Keratinocyte (primary cell): ENCODE data around the gene TFR2. TPM values are rescaled to one million over a fixed set of nuclear protein-coding genes. Genes with fewer than 3 reads are reported as not detected.

ENCODE experiments used
- DNase-seq: peaks from one replicate; pipeline ENCODE4 v3.0.0-alpha.2; 2011; ENCODE audit warnings: low read depth, missing footprints, low spot score
- FAIRE-seq: peaks from 2 replicates; lab custom pipeline; 2011; peaks lifted over from hg19 to GRCh38; lab: Jason Lieb, UNC
- H2AFZ ChIP-seq: 2 replicates; pipeline ENCODE4 v1.6.0; 2012; ENCODE audit warnings: low read length, control low read depth, inconsistent platforms; ENCODE audit not compliant: control insufficient read depth
- H3K27ac ChIP-seq: 2 replicates; pipeline ENCODE4 v1.5.1; 2011; ENCODE audit warnings: low read length; ENCODE audit not compliant: control insufficient read depth, insufficient read depth
- H3K27me3 ChIP-seq: 3 replicates; pipeline ENCODE4 v1.6.0; 2011; ENCODE audit warnings: low read length; ENCODE audit not compliant: control insufficient read depth, insufficient read depth; ENCODE audit errors: extremely low read depth
- H3K36me3 ChIP-seq, 2 experiments: 2 replicates in 1 of 2; 3 replicates in 1 of 2; pipeline ENCODE4 v1.5.1; 2011; ENCODE audit warnings: low read length in 2 of 2, mild to moderate bottlenecking in 1 of 2; ENCODE audit not compliant: control insufficient read depth in 2 of 2, insufficient read depth in 2 of 2; ENCODE audit errors: extremely low read depth in 1 of 2
- H3K4me1 ChIP-seq: 3 replicates; pipeline ENCODE4 v1.5.1; 2011; ENCODE audit warnings: low read length; ENCODE audit not compliant: control insufficient read depth, insufficient read depth; ENCODE audit errors: extremely low read depth
- H3K4me2 ChIP-seq: 3 replicates; pipeline ENCODE4 v1.6.0; 2011; ENCODE audit warnings: low read depth, low read length; ENCODE audit not compliant: control insufficient read depth, insufficient read depth; ENCODE audit errors: extremely low read depth
- H3K4me3 ChIP-seq, 3 experiments: fragments of 200-600 bp in 1 of 3; sonication (generic) in 1 of 3; 2 replicates in 2 of 3; 3 replicates in 1 of 3; pipeline ENCODE4 v1.5.1; 2011 to 2016; ENCODE audit warnings: low read length in 3 of 3, mild to moderate bottlenecking in 3 of 3, control low read depth in 2 of 3, inconsistent platforms in 1 of 3, low read depth in 1 of 3, mixed read lengths in 1 of 3, mixed run types in 1 of 3, moderate library complexity in 1 of 3; ENCODE audit not compliant: control insufficient read depth in 2 of 3, insufficient read depth in 2 of 3; ENCODE audit errors: extremely low read depth in 1 of 3
- H3K79me2 ChIP-seq: 2 replicates; pipeline ENCODE4 v1.6.0; 2012; ENCODE audit warnings: low read length; ENCODE audit not compliant: control insufficient read depth, insufficient read depth
- H3K9ac ChIP-seq: 3 replicates; pipeline ENCODE4 v1.6.0; 2011; ENCODE audit warnings: low read length; ENCODE audit not compliant: control insufficient read depth, insufficient read depth; ENCODE audit errors: extremely low read depth
- H3K9me1 ChIP-seq: 3 replicates; pipeline ENCODE4 v1.6.0; 2011; ENCODE audit warnings: low read length; ENCODE audit not compliant: control insufficient read depth, insufficient read depth; ENCODE audit errors: extremely low read depth
- H3K9me3 ChIP-seq: 2 replicates; pipeline ENCODE4 v1.5.1; 2012; ENCODE audit warnings: low read depth, low read length; ENCODE audit not compliant: control insufficient read depth
- H4K20me1 ChIP-seq: 3 replicates; pipeline ENCODE4 v1.6.0; 2011; ENCODE audit warnings: low read length; ENCODE audit not compliant: control insufficient read depth, insufficient read depth; ENCODE audit errors: extremely low read depth
- CTCF ChIP-seq, 3 experiments: IDR thresholded peaks in 1 of 3; conservative IDR thresholded peaks in 1 of 3; optimal IDR thresholded peaks in 1 of 3; 2 replicates in 2 of 3; 3 replicates in 1 of 3; pipeline versions ENCODE3 to v1.5.1; 2011; ENCODE audit warnings: low read length in 3 of 3, mild to moderate bottlenecking in 3 of 3, moderate library complexity in 2 of 3, control low read depth in 1 of 3, inconsistent platforms in 1 of 3; ENCODE audit not compliant: insufficient read depth in 2 of 3; ENCODE audit errors: extremely low read depth in 1 of 3
- EZH2 ChIP-seq: IDR thresholded peaks from one replicate; pipeline ENCODE4 v1.6.1; 2012; ENCODE audit warnings: inconsistent platforms, mild to moderate bottlenecking, low read length, moderate library complexity
- dilution Hi-C: fragments of 300-500 bp; cut with MboI; formaldehyde crosslinking; loops from one replicate; pipeline ENCODE4 v1.7.0; 2020; ENCODE audit warnings: low sequenced_read_pairs; ENCODE audit not compliant: extremely low pct_ligation_motif_present
- polyA plus RNA-seq, 5 experiments: library from polyadenylated mRNA; depleted of rRNA in 3 of 5; stranded (reverse) in 3 of 5; stranded (forward) in 1 of 5; unstranded in 1 of 5; fragments of >200 nt; gene quantifications; 1 replicate in 1 of 5; 2 replicates in 3 of 5; 3 replicates in 1 of 5; pipeline versions ENCODE4 v1.2.1 to v1.2.3, GENCODE V29; 2011 to 2012; ENCODE audit warnings: missing spikeins in 2 of 5, low read depth in 1 of 5, low replicate concordance in 1 of 5

TFR2 gene
- polyA plus RNA-seq, 1 donor (not counting 4 experiments of a cell fraction or from before 2014, with no cell fraction given) = 0.12 TPM

DNA sequence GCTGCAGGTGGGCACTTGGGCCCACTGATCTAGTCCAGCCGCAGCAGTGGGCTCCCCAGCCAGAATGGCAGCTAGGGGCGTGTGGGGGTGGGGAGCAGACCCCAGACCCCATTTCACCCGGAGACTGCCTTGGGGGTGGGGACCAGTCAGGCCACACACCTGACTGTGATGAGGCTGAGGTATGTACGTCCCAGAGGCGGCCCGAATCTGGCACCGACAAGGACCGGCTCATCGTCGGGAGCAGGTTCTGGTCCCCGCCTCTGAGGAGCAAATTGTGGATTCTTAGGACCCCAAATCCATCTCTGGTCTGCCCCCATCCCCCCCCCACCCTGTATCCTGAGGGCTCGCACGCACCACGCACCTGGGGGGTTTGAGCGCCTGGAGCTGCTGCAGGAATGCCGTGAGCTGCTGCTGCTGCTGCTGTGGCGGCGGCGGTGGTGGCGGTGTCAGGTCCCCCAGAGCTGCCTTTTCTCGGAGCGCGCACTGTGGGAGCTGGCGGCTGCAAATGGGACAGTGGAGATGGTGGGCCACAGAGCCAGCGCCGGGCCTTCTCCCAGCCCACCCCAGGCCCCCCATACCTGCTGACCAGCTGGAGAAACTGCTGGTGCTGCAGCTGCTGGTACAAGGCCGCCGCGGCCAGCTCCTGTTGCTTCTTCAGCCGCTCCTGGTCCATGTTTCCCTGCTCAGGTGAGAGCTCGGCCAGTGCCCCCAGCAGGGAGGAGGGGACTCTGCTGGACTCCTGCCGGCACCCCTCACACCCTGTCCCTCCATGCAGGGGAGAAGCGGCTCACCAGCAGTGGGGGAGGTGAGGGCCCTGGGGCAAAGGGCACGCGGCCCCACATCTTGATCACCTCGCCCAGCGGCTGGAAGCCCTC, 42.5 kb upstream of the TFR2 start:
- no peak overlapping the region for H3K9ac ChIP-seq
- no peaks in the 10 kb centered on the region for H3K9me3 ChIP-seq
- H3K79me2 ChIP-seq = peaks cover 6% of the 10 kb centered on the region
- peaks cover 23 to 26% of the 10 kb centered on the region in 2 experiments for H3K36me3 ChIP-seq
- no peak overlapping the region for H3K27ac ChIP-seq
- no peak for DNase-seq
- TF ChIP-seq CTCF (optimal IDR thresholded peaks at IDR 0.05 in 1 of 3, IDR thresholded peaks at IDR 0.05 in 1 of 3, conservative IDR thresholded peaks at IDR 0.05 in 1 of 3; ENCODE audit: extremely low read depth in 1 of 3, insufficient read depth in 2 of 3, low read length in 3 of 3) = no peak
- no peak for TF ChIP-seq EZH2
- H3K4me1 ChIP-seq = peaks cover 6% of the 10 kb centered on the region
- dilution Hi-C loops = no loop called here
- no peak overlapping the region for H3K4me2 ChIP-seq
- H2AFZ ChIP-seq = no peak overlapping the region
- H3K27me3 ChIP-seq = no peaks in the 10 kb centered on the region
- H3K9me1 ChIP-seq = no peaks in the 10 kb centered on the region
- no peak overlapping the region for H3K4me3 ChIP-seq
- peaks cover 3% of the 10 kb centered on the region for H4K20me1 ChIP-seq
- FAIRE-seq = no peak

DNA sequence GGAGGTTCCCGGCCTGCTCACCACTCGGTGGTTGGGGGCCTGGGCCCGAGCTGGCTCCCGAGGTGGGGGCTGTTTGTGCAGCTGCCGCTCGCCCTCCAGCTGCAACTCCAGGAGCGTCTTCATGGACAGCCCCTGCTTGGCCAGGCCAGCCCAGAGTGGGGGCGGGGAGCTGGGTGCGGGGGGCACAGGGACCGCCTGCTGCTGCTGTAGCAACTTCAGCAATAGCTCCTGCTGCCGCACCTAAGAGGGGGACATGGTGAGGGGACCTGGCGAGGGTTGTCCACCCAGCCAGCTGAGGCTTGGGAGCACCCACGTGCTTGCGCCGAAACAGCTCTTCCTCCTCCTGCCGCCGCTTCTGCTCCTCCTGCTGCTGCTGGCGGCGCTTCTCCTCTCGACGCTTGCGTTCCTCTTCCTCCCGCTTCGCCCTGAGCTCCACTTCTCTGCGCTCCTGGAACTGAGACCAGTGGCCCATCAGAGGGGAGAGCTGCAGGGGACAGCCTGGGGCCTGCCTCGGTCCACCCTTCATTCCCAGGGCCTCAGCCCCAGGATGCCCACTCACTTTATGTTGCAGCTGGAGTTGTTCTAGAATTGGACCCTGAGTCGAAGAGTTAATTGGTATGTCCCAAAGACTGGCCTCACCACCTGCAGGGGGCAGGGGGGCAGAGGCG, 41.8 kb upstream of the TFR2 start:
- no peak overlapping the region for H3K27ac ChIP-seq
- H3K27me3 ChIP-seq = no peaks in the 10 kb centered on the region
- H3K79me2 ChIP-seq = peaks cover 3% of the 10 kb centered on the region
- no peak for TF ChIP-seq CTCF (optimal IDR thresholded peaks at IDR 0.05 in 1 of 3, IDR thresholded peaks at IDR 0.05 in 1 of 3, conservative IDR thresholded peaks at IDR 0.05 in 1 of 3; ENCODE audit: extremely low read depth in 1 of 3, insufficient read depth in 2 of 3, low read length in 3 of 3)
- TF ChIP-seq EZH2 = no peak
- H3K4me2 ChIP-seq = no peak overlapping the region
- H3K36me3 ChIP-seq = peaks cover 21 to 27% of the 10 kb centered on the region in 2 experiments
- H3K4me1 ChIP-seq = peaks cover 6% of the 10 kb centered on the region
- H3K4me3 ChIP-seq = no peak overlapping the region
- DNase-seq (no peak), FAIRE-seq (no peak)
- peaks cover 3% of the 10 kb centered on the region for H4K20me1 ChIP-seq
- H2AFZ ChIP-seq = no peak overlapping the region
- no peaks in the 10 kb centered on the region for H3K9me3 ChIP-seq
- dilution Hi-C loops = no loop called here
- no peak overlapping the region for H3K9ac ChIP-seq
- H3K9me1 ChIP-seq = no peaks in the 10 kb centered on the region
